BJ (cell line): ENCODE data around the gene GIMAP2. TPM values are rescaled to one million over a fixed set of nuclear protein-coding genes. Genes with fewer than 3 reads are reported as not detected.
A peak's percentile ranks its signal among the peaks of the same experiment; 100 is the strongest.

Source experiments
- CTCF ChIA-PET: fragments of 350-600 bp; formaldehyde crosslinking; extraction: SDS; loops from one replicate; lab custom pipeline; 2021; ENCODE audit warnings: antibody characterized with exemption, inconsistent platforms; lab: Yijun Ruan, JAX
- POLR2A ChIA-PET: fragments of 300-600 bp; sonication (Branson Sonifier 250); formaldehyde crosslinking; extraction: SDS; loops from one replicate; lab custom pipeline; 2021; ENCODE audit warnings: antibody characterized with exemption; lab: Charles Lee
- DNase-seq: peaks from one replicate; pipeline ENCODE4 v3.0.0-alpha.2; 2011; ENCODE audit warnings: low read depth
- H3K27me3 ChIP-seq: 2 replicates; pipeline ENCODE4 v1.6.0; 2011; ENCODE audit warnings: low read length; ENCODE audit not compliant: control insufficient read depth, insufficient read depth
- H3K36me3 ChIP-seq: 2 replicates; pipeline ENCODE4 v1.5.1; 2011; ENCODE audit warnings: low read length; ENCODE audit not compliant: control insufficient read depth, insufficient read depth
- H3K4me3 ChIP-seq: 2 replicates; pipeline ENCODE4 v1.5.1; 2011; ENCODE audit warnings: low read depth, mild to moderate bottlenecking, control low read depth, low read length
- CTCF ChIP-seq: IDR thresholded peaks from 2 replicates; pipeline ENCODE4 v1.5.1; 2011; ENCODE audit warnings: low read depth, mild to moderate bottlenecking, control low read depth, inconsistent platforms, low read length, moderate library complexity; ENCODE audit not compliant: insufficient read depth
- polyA minus RNA-seq: library from RNA; depleted of rRNA, polyadenylated mRNA; stranded (reverse); fragments of >200 nt; gene quantifications from 2 replicates; pipeline ENCODE4 v1.2.3, GENCODE V29; 2011; rRNA and poly(A)+ RNA removed
- polyA plus RNA-seq: library from polyadenylated mRNA; depleted of rRNA; stranded (reverse); fragments of >200 nt; gene quantifications from 2 replicates; pipeline ENCODE4 v1.2.3, GENCODE V29; 2011; rRNA removed

GIMAP2 gene
- polyA plus RNA-seq: 0.05 and 0.13 TPM in 2 replicates
- not detected in 2 replicates for polyA minus RNA-seq

DNA sequence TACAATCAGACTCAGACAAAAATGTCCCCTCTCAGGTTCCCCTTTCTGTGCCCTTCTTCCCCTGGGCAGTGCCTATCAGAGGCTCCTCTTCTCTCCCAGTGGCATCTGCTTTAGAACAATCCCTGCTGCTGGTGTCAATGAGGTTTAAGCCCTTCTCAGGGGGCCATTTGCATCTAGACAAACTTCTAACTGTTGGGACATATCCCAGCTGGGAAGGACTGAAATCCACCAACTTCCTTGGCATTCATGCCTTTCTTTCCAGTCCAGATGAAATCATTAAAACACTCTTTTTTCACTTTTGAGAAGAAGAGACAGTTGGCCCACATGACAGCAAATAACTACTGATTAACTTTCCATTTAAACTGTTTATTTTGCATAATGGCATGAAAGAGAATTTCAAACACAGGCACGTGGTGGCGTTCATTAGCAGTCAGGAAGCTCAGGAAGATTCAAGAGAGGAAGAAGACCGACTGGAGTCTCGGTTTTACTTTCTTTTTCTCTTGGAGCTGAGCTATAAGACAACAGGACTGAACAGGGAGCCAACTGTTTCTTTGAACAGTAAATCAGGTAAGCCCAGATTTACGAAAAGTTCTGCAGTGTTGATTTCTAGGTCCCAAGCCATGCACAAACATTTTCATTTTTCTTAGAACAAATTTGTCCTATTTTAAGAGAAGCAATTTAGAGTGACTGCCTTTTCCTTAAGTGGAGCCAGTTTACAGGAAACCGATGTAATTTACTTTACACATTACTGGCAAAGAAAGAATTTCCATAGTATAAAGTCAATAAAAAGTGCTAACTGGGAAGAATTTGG lies at the start of gene GIMAP2:
GIMAP2 (plus strand) TSS at position 488 of the 811 bp plus-strand sequence. CDS start 1,354 bp downstream, outside the sequence.
- POLR2A ChIA-PET: no interaction called here
- Histone ChIP-seq H3K27me3 (no peaks in the 10 kb centered on the region), H3K36me3 (no peaks in the 10 kb centered on the region), H3K4me3 (peak within 1 kb of the TSS; percentile 9; the same call in 1 of the 2 replicates)
- no peak for DNase-seq
- CTCF ChIA-PET: no interaction called here
- TF ChIP-seq CTCF: no peak

- CTCF ChIA-PET: no interaction called here
- no peak for TF ChIP-seq CTCF
- no peak for DNase-seq
- POLR2A ChIA-PET: no interaction called here
- Histone ChIP-seq H3K27me3 (no peaks in the 10 kb centered on the region), H3K4me3 (no peak overlapping the region), H3K36me3 (no peaks in the 10 kb centered on the region)
These were observed 43.7 kb upstream of the GIMAP2 start for GRCh38 chr7:150641854-150642253.

- no peak for TF ChIP-seq CTCF
- ChIA-PET CTCF (no interaction called here), POLR2A (no interaction called here)
- Histone ChIP-seq H3K4me3 (no peak overlapping the region), H3K27me3 (no peaks in the 10 kb centered on the region), H3K36me3 (no peaks in the 10 kb centered on the region)
- DNase-seq: no peak
These were observed 42.6 kb upstream of the GIMAP2 start for GRCh38 chr7:150642926-150643325.

GRCh38 chr7:150645259-150646020 lies 40.1 kb upstream of the GIMAP2 start:
- H3K36me3 ChIP-seq: no peaks in the 10 kb centered on the region
- ChIA-PET POLR2A (no interaction called here), CTCF (no interaction called here)
- TF ChIP-seq CTCF: no peak
- no peaks in the 10 kb centered on the region for H3K27me3 ChIP-seq
- H3K4me3 ChIP-seq: no peak overlapping the region
- no peak for DNase-seq

DNA sequence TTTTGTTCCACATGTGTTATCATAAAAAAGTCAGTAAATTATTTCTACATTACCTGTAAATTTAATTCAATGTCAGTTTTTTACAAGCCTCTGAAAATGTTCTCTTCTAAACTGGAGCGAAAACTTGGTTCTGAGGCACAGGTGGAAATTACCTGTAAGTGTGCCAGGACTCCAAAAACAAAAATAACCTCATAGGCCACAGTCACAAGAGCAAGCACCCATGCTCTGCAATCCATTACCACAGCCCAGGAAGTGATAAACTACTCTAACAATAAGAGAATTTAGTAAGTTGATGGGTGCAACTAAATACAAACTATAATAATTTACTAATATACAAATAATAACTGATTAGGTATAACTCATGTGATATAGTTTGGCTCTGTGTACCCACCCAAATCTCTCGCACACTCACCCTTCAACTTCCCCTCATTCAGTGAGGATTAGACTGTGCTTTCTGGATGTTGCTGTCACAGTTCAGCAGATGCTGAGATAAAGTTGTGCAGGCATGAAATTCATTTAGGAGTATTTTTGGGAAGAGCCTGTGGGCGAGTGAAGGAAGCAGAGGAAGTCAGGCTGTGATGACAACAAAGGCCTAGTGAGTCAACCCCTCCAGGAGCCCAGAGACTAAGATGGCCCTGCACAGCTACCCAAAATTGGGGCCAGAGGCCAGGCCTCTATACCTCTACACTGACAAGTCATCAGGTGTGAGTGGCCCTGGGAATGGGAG lies 37.0 kb upstream of the GIMAP2 start:
- H3K36me3 ChIP-seq: no peaks in the 10 kb centered on the region
- H3K27me3 ChIP-seq: no peaks in the 10 kb centered on the region
- ChIA-PET CTCF (no interaction called here), POLR2A (no interaction called here)
- DNase-seq: no peak
- H3K4me3 ChIP-seq: no peak overlapping the region
- TF ChIP-seq CTCF: no peak
